Retinal pigment epithelial cell (primary cell): ENCODE measurements around the gene DLG1.

Experiments used
- DNase-seq: peaks from one replicate; pipeline ENCODE4 v3.0.0-alpha.2; 2010; ENCODE audit warnings: low read depth
- H3K4me3 ChIP-seq: 2 replicates; pipeline ENCODE4 v1.5.1; 2011; ENCODE audit warnings: mild to moderate bottlenecking, low read length, control low read depth, moderate library complexity
- CTCF ChIP-seq: conservative IDR thresholded peaks from 2 replicates; pipeline ENCODE4 v1.5.1; 2011; ENCODE audit warnings: low read depth, low read length, control low read depth, inconsistent platforms

The DLG1 gene

GRCh38 chr3:197306374-197307086 lies 8.1 kb upstream of the DLG1 start:
- no peak for TF ChIP-seq CTCF
- no peak overlapping the region for H3K4me3 ChIP-seq
- DNase-seq = peak; percentile 86

- TF ChIP-seq CTCF = no peak
- DNase-seq = no peak
- H3K4me3 ChIP-seq = no peak overlapping the region
Measured at GRCh38 chr3:197305854-197306253, 7.4 kb upstream of the DLG1 start.

GRCh38 chr3:197303452-197303851 lies 5.0 kb upstream of the DLG1 start:
- no peak for TF ChIP-seq CTCF
- no peak overlapping the region for H3K4me3 ChIP-seq
- DNase-seq = no peak

GRCh38 chr3:197302696-197303341 lies 4.4 kb upstream of the DLG1 start:
- H3K4me3 ChIP-seq = no peak overlapping the region
- DNase-seq = no peak
- no peak for TF ChIP-seq CTCF

- H3K4me3 ChIP-seq = no peak overlapping the region
- DNase-seq = no peak
- no peak for TF ChIP-seq CTCF
Measured at GRCh38 chr3:197302033-197302432, 3.6 kb upstream of the DLG1 start.

GRCh38 chr3:197300361-197300760 lies 1.9 kb upstream of the DLG1 start:
- TF ChIP-seq CTCF = no peak

More at GRCh38 chr3:197300361-197300760, 1.9 kb upstream of the DLG1 start:
- peak; percentile 43 for DNase-seq
- no peak overlapping the region for H3K4me3 ChIP-seq
